ENCODE data around the gene CLEC16A.
A peak's percentile ranks its signal among the peaks of the same experiment; 100 is the strongest.

The CLEC16A gene

GRCh38 chr16:11183035-11183812, 238.9 kb downstream of the CLEC16A start:
- no peak for DNase-seq

DNA sequence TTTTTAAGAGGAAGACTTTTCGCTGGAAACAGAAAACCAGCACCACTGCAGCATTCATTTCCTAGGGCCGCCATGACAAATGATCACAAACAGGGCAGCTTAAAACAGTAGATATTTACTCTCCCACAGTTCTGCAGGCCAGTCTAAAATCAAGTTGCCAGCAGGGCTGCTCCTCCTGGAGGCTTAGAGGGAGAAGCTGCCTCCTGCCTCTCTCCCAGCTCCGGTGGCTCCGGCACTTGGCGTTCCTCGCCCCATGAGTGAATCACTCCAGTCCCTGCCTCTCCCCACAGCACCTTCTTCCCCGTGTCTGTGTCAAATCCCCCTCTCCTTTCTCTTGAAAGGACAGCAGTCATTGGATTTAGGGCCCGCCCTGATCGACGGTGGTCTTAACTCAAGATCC, 239.6 kb downstream of the CLEC16A start:
- no peak for DNase-seq

DNA sequence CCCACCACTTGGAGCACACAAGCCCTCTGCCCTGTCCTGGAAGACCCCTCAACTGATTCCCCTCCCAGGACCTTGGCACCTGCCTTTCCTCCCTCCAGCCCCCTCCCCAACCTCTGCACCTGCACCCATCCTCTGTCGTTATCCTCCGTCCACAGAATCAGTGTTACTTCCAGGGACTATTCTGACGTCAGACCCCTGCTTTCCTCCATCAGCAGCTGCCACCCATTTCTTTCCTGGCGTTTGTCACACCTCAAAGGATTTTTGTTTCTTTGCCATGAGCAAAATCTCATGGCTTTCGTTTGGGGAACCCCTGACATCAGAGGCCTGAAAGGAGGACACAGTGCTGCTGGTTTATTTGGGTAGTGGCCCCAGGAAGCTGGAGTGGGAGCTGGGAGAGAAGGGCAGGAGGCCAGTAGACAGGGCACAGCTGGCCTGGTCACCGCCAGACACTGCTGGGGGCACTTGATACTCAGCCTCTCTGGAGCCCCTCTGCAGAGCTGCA, 243.2 kb downstream of the CLEC16A start:
- no peak for DNase-seq

GRCh38 chr16:11188801-11189740, 244.7 kb downstream of the CLEC16A start:
- DNase-seq: no peak

DNA sequence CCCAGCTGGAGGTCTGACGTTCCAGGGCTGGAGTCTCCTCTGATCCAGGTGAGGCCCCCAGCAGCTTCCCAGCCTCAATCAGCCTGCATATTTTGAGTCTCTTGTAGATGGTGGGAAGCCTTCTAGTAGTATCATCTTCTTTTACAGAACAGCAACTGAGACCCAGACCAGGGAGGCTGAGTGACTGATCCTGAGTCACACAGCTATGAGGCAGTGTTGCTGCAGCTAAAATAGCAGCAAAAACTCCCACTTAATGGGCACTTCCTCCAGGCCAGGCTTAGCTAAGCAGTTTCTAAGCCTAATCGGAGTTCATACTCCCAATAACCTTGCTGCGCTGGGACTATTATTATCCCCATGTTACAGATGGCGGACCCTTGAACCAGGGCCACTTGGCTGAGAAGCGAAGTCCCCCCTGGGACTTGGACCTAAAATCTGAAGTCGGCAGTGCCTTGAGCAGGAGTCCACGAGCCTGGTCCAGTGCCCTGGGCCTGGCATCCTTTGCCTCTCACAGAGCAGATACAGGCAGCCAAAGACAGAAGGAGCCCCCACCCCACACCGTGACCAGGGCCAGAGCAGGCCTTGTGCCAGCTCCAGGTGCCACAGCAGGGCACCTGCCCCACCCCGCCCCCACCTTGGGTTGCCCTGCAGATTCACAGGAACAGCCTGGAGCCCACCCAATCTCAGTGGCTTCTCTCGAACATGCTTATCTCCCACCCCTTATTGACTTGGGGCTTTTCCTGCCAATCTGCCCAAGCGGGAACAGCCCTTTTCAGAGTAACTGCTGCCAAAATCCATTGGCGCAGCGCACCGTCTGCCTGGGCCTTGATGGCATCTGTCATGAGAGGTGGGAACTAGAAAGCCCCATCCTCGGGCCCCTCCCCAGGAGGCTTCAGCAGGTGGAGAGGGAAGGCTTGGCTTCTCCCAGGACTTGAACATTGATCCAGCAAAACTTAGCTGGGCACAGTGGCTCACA, 246.5 kb downstream of the CLEC16A start:
- no peak for DNase-seq

DNA sequence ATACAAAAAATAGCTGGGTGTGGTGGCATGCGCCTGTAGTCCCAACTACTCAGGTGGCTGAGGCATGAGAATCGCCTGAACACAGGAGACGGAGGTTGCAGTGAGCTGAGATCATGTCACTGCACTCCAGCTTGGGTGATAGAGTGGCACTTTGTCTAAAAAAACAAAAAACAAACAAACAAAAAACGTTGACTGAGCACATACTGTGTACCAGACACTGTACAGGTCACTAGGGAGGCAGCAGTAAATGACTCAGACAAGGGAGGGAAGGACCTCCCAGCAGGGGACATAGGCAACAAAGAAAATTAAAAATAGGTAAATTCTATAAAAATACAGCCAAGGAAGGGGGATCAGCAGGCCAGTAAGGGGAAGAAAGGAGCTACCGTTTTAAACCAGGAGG, 247.3 kb downstream of the CLEC16A start:
- DNase-seq: no peak

DNA sequence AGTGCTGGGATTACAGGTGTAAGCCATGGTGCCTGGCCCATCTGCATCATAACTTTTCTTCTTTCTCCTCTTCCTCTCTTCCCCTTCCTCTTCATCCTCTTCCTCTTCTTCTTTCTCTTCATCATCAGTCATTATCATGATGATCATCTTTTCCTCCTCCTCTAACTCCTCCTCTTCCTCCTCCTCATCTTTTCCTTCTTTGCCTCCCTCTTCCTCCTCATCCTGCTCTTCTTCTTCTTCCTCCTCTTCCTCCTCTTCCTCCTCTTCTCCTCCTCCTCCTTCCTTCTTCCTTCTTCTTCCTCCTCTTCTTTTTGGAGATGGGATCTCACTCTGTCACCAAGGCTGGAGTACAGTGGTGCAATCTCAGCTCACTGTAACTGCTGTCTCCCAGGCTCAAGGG, 249.1 kb downstream of the CLEC16A start:
- DNase-seq: no peak

GRCh38 chr16:11194913-11195312, 250.5 kb downstream of the CLEC16A start:
- DNase-seq: no peak

- no peak for DNase-seq
Observed at GRCh38 chr16:11196286-11196828, 252.0 kb downstream of the CLEC16A start.

GRCh38 chr16:11198375-11198774, 254.0 kb downstream of the CLEC16A start:
- DNase-seq: no peak

GRCh38 chr16:11198828-11199227, 254.5 kb downstream of the CLEC16A start:
- DNase-seq: no peak

- no peak for DNase-seq
Observed at GRCh38 chr16:11200592-11200991, 256.2 kb downstream of the CLEC16A start.

GRCh38 chr16:11201498-11202259, 257.3 kb downstream of the CLEC16A start:
- DNase-seq: peak; percentile 25

GRCh38 chr16:11202260-11203091, 258.1 kb downstream of the CLEC16A start:
- peak; percentile 11 for DNase-seq

GRCh38 chr16:11203111-11203623, 258.8 kb downstream of the CLEC16A start:
- no peak for DNase-seq

GRCh38 chr16:11204513-11205047, 260.2 kb downstream of the CLEC16A start:
- DNase-seq: no peak

DNA sequence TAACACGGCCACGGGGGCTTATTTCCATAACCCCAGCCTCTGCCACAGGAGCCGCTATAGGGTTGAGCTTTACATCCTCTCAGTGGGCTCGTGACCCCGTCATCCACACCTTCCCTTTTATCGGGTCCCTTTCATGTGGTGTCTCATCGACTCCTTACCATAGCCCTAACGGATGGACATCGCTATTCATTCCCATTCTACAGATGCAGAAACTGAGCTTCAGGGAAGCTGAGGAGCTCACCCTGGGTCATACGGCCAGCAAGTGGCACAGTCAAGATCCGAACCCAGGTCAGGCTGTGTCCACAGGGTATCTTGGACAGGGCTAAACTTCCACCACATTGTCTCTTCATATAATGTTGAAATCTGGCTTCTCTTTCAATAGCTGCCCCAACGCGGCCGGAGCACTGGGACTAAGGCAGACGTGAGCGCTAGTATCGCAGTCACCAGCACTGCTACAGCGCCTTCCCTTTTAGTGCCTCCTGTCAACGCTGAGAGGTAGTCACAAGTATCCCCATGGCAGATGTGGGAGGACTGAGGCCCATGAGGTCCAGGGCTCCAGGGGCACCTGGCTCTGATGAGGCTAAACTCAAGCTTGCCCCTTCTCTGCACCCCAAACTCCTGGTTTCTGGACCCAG, 260.8 kb downstream of the CLEC16A start:
- DNase-seq: no peak

- peak; percentile 19 for DNase-seq
Observed at GRCh38 chr16:11205754-11206581, 261.6 kb downstream of the CLEC16A start.

Data from eye (tissue), 1 donor.